Retinal pigment epithelial cell (primary cell): ENCODE measurements around the gene CCDC57.

Experiments
- DNase-seq: peaks from one replicate; pipeline ENCODE4 v3.0.0-alpha.2; 2010; ENCODE audit warnings: low read depth
- H3K4me3 ChIP-seq: 2 replicates; pipeline ENCODE4 v1.5.1; 2011; ENCODE audit warnings: mild to moderate bottlenecking, low read length, control low read depth, moderate library complexity
- CTCF ChIP-seq: conservative IDR thresholded peaks from 2 replicates; pipeline ENCODE4 v1.5.1; 2011; ENCODE audit warnings: low read depth, low read length, control low read depth, inconsistent platforms

The CCDC57 gene

GRCh38 chr17:82101301-82101715, 111.3 kb downstream of the CCDC57 start:
- DNase-seq = no peak
- TF ChIP-seq CTCF = no peak
- H3K4me3 ChIP-seq = no peak overlapping the region

- no peak for DNase-seq
- H3K4me3 ChIP-seq = no peak overlapping the region
- TF ChIP-seq CTCF = no peak
Measured at GRCh38 chr17:82100502-82101298, 111.9 kb downstream of the CCDC57 start.

- peak overlapping the region; percentile 38 for H3K4me3 ChIP-seq
- no peak for DNase-seq
- TF ChIP-seq CTCF = no peak
Measured at GRCh38 chr17:82098939-82099763, 113.5 kb downstream of the CCDC57 start.

DNA sequence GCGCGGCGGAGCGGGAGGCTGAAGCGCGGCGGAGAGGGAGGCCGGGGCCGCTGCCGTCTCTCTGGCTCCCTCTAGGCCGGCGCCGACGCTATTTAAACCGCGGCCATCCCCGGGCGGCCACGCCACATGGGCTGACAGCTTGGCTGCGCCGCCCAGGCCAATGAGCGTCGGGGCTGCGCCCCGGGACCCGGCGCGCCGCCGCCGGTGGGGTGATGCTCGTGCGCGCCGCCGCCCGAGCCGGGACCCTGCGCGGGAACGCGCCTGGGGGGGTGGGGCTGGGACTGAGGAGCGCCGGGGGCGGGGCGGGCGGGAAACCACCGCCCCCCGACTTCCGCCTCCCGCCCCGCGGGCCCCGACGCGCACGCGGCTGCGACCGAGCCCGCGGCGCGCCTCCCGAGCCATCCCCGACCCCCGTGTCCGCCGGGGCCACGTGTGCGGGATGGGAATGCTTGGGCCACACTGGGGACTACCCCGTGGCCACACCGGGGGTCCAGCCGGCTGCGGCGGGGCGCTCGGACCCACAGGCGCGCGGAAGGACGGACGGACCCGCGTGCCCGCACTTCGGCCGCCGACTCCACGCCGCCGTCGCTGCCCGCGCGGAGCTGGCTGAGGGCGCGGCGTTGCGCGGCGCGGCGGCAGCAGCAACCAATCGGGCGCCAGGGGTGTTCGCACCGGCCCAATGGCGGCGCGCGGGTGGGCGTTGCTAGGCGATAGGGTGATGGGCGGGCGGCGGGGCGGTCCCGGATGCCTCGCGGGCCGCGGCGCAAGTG, 114.3 kb downstream of the CCDC57 start, which contains the start of gene FASN:
Gene FASN, minus strand, starts transcription at position 68 of the 770 bp plus-strand sequence. CDS start 1,791 bp downstream, outside the sequence.
- peak; percentile 42 for TF ChIP-seq CTCF
- DNase-seq = peak; percentile 75
- peak within 1 kb of the TSS; percentile 74 for H3K4me3 ChIP-seq

- H3K4me3 ChIP-seq = peak overlapping the region; percentile 74
- no peak for DNase-seq
- TF ChIP-seq CTCF = no peak
Measured at GRCh38 chr17:82097919-82098168, 114.8 kb downstream of the CCDC57 start.

DNA sequence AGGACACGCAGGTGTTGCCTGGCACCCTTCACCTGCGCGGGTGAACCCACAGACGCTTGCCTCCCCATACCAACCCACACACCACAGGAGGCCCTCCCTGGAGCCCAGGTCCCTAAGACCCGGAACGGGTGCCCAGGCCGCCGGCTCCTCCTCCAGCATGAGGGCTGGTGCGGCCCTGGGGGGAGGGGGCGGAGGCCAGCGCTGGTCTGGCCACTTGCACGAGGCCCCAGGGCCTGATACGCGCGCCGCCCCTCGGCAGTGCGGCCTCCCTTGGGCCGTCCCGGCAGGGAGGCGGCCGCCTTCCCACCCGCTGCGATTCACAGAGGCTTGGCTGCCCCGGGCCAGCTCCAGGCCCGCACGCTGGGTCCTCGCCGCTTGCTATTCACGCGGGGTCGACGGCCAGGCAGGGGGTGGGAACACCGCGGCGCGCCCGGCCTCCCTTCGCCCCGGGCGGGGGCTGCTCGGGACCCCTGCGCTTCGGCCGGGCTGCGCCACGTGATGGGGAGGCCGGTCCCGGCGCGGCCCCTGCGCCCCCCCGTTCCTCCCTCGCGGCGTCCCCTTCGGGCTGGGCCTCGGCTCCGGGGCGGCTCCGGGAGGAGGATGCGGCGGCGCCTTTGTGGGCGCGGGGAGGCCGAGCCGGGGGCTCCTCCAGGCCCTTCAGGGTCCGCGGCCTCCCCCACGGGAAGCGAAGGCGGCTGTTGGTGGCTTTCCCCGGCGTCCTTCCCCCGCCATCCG, 115.3 kb downstream of the CCDC57 start:
- no peak for DNase-seq
- peak overlapping the region; percentile 74 for H3K4me3 ChIP-seq

More for the DNA sequence above, 115.3 kb downstream of the CCDC57 start:
- no peak for TF ChIP-seq CTCF
